ENCODE measurements around the gene GFOD1.

GFOD1 gene

DNA sequence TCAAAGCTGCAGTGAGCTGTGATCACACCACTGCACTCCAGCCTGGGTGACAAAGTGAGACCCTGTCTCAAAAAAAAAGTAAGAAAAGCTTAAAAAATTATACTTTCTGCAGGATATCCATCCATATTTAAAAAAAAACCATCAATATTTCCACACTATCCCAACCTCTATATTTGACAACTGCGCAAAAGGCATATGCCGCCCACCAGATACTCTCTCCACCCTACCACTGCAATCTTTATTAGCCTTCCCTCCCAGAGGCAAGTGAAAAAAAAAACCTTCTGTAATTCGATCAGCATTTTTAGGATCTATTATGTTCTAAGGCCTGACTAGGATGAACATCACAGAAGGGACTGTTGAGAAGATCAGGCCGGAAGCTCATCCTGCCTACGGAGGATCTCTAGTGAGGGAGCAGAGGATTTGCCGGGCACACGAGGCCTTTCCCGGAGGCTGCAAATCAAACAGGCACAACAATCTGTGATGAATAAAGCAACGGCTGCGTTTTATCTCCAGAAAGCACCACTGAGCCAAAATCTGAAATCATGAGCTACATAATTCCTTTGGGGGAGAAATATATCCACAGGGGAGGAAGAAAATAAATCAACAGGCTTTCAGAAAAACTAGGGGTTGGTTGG, 65.9 kb downstream of the GFOD1 start:
- no peak for DNase-seq

GRCh38 chr6:13420269-13420668, 67.1 kb downstream of the GFOD1 start:
- DNase-seq: no peak

- DNase-seq: no peak
These were observed 67.8 kb downstream of the GFOD1 start for GRCh38 chr6:13419422-13420195.

DNA sequence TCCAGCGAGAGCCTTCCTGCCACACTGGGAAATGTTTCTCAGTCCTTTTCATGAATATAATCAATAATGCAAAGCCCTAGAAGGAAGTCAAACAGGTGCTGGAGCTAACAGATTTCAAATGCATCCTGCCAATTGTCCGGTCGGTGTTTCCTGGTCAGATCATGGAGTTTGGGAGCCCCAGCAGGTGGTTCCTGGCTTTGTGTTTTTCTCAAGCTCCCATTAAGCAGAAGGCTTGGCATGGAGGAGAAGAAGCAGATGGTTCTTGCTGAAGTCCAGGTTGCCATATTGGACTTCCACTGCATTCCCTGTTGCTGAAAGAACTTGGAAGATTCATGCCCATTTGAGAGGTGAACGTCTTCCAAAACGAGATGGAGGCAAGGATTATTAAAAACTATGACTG, 68.6 kb downstream of the GFOD1 start:
- no peak for DNase-seq

DNA sequence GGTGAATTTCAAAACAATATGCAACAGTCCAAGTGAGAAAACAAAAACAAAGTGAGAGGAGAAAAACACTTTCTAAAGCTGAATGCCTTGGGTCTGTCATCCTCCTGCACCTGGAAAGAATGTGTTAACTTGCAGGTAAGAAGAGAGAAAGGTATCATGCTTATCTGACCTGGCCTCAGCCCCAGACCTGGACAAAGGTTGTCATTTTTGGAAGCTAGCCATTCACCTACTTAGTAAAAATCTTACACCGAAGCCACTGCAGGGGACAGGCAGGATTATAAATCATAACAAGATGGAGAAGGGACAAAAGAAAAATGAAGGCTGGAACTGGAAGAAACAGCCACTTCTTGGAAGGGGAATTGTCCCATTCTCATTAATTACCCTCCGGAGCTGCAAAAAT, 69.4 kb downstream of the GFOD1 start:
- no peak for DNase-seq

DNA sequence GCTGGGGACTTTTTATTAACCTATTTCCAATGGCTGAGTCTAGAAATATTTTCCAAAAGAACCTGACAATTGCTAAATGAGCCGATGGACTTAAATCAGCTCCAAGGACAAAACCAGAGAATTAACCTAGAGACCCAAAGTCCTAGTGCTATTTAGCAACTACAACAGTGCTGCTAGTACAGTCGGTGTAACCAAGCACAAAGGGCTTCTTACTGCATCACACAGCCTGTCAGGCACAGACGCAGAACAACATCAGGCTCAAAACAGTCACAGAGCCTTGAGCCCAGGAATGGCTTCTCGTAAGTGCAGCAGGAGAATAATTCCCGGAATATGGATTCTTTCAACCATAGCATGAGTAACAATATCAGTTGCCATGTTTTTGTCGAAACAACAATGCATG, 70.0 kb downstream of the GFOD1 start:
- DNase-seq: no peak

DNA sequence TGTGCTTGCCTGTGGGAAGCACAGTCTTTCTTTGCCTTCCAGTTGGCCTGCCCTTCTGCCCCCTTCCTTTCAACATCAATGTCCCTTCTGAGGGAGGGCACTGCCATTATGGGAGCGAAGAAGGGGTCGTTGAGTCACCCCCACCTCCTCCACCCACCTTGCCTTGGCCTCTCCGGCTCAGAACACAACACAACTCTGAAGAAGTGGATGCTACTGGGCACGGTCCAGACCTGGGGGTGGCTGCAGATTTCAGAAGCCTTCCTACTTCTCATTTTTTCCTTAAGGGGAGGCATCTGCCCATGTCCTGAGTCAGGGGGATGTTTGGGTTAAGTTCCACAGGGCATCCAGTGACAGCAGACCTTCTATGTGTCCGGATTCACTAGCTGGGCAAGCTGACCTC, 72.1 kb downstream of the GFOD1 start:
- no peak for DNase-seq

DNA sequence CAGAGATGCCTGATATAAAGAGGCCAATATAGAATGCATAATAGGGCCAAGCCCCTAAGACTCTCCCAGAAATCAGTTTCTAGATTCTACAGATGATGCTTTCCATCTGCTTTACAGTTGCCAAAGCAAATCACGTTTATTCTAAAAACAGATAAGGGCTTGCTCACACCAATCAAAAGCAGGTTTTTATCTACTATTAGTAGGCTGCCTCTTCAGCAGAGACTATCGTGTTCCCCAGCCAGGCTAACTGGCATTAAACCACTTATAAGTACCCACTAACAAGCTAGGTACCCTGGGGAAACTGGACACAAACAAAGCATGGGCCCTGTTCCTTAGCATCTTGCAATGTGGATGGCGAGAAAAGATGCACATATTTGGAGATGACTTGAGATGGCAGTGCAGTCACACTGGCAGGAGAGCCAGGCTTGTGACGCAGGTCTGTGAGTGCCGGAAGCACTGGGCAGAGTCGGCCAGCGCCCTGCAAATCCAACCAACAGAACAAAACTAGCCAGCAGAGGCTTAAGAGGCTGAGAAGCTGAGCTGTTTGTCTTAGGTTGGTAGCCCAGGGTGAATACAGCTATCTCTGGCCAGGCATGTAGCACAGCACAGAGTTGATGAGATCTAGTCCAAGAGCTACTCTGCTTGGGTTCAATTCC, 73.4 kb downstream of the GFOD1 start:
- peak; percentile 33 for DNase-seq

GRCh38 chr6:13413466-13413862, 73.9 kb downstream of the GFOD1 start:
- DNase-seq: no peak

DNA sequence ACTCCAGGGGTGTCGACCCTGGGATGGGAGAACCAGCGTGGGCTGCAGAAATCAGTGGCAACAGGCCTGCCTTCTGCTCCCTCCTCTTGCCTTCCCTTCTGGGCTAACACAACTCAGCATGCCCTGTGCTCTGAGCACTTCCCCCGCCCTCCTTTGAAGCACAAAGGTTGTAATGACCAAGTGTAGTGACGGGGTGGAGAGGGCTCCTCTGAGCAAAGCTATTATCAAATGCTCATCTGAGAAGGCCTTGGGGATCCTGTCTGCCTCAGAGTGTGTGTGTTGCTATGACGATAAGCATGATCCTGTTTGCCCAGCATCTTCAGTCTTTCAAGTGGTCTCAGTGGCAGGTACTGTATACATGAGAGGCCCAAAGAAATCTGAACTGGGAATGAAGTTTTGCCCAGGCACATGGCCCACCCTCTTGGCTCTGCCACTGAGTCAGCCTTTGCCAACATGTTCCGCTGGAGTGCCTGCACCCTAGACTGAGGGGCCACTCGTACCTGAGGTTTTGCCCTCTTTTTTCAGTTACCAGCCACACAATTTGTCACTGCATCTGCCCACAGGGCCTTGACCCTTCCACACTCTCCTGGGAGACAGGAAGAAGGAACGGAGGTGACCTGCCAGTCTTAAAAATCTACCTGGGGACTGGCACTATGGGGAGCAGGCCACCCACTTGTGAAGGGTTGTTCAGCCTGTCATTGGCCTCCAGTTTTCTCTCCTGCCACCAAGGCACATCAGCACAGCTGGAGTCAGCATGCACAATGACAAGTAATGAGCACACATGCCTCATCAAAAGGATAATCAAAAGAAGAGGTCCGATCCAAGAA, 74.5 kb downstream of the GFOD1 start:
- no peak for DNase-seq

DNA sequence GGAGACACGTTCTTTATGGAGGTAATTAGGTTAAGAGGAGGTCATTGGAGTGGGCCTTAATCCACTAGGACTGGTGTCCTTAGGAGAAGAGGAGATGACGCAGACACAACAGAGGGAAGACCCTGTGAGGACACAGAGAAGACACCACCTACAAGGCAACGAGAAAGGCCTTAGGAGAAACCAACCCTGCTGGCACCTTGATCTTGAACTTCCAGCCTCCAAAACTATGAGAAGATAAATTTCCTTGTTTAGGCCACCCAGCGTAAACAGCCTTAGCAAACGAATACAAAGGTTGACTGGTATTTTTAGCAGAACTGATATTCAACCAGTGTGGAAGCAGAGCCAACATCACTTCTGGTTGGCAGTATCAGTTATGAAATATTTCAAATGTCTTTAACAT, 75.2 kb downstream of the GFOD1 start:
- DNase-seq: no peak

DNA sequence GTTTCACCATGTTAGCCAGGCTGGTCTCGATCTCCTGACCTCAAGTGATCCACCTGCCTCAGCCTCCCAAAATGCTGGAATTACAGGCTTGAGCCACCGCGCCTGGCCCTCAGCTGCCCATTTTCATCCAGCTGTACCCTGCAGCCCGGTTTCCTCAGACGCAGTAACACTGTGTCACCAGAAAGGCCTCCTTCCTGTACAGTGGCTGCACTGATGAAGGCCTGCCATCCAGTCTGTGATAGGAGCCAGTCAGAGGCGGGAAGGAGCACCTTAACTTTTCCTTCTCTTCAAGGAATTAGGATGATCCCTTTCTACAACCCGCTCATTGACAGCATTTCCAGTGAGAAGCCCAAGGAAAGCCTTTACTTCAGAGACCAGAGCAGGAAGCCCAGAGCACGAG, 75.9 kb downstream of the GFOD1 start:
- DNase-seq: no peak

GRCh38 chr6:13409991-13410390, 77.4 kb downstream of the GFOD1 start:
- no peak for DNase-seq

DNA sequence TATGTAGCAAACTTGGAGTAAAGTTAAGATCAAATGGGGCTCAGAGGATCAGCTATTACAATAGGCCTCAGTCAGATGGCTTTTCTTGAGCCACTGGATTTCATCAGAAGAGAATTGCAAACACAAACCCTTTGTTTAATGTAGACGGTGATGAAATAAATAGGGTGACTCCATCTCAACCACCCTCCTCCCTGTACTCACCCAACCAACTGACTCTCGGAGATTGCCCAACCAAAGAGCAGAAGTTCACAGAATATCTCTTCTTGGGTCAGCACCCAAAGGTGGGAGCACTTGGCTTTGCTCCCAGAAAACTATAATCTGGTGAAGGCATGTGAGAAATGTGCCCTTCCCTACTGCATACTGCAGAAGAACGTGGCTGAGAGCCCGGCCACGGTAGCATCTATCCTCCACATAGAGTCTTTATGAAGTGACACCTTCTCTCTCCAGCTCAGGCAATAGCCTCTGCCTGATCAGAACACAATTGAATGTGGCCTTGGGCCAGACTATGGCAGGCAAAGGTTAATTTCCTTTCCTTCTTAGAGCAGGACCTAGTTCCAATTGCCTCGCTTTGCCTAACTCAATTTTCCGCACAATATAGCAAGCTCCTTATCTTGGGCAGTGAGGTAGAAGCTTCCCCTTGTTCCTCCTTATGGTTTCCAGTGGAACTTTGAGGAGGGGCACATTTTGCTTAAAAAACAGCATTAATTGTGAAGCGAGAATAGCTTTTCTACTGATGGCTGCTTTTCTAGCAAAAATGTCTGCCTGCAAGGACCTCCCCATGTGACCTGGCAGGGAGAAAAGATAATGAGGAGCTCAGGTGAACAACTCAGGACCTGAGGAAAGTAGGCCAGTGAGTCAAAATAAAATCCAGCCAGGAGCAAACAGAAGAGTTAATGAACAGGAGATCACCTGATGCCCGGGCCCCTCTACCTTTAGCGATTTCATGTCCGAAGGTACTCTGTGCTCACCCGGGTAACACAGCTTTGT, 79.4 kb downstream of the GFOD1 start:
- no peak for DNase-seq

GRCh38 chr6:13407368-13407708, 80.1 kb downstream of the GFOD1 start:
- no peak for DNase-seq

DNA sequence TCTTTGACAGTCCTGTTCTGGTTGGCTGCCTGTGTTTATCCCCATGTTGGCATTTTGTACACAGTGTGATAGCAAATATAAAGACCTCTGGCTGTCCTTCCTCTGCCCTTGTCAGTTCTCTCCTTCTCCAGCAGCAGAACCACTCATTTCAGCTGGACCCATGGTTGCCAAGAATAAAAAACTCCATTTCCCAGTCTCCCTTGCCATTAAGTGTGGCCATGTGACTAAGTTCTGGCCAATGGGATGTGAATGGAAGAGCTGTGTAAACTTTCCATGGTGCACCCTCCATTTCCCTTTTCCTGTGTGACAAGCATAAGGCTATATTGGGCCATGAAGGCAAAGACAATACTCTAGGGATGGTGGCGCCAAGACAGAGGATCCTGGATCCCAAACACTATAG, 80.6 kb downstream of the GFOD1 start:
- DNase-seq: no peak

GRCh38 chr6:13405961-13406477, 81.4 kb downstream of the GFOD1 start:
- no peak for DNase-seq

DNA sequence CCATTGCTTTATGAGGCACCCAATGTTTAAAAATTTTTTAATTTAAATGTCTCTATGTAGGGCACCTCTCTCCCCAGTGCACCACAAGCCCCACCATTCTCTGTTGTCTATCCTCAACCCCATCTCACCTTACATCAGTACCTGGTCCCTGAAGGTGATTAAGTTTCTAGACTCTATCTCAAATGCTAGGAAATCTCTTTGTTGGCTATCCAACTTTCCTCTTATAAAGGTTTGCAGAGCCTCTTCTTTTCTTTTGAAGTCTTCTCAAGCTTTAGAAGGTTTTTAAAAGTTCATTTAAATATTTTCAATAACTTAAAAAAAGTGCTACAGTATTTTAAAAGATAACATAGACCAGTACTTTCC, 82.5 kb downstream of the GFOD1 start:
- no peak for DNase-seq

- DNase-seq: no peak
These were observed 83.0 kb downstream of the GFOD1 start for GRCh38 chr6:13404228-13404891.

DNA sequence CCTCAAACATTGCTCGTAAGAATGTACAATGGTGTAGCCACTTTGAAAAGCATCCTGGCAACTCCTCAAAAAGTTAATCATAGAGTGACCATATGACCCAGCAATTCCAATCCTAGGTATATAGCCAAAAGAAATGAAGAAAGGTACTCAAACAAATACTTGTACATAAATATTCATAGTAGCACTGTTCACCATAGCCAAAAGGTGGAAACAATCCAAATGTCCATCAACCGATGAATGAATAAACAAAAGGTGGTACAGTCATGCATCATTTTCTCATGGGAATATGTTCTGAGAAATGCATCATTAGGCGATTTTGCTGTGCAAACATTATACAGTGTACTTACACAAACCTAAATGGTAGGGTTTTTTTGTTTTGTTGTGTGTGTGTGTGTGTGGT, 84.7 kb downstream of the GFOD1 start:
- no peak for DNase-seq

- DNase-seq: no peak
These were observed 86.6 kb downstream of the GFOD1 start for GRCh38 chr6:13400772-13401171.

Measured in stimulated activated CD4-positive, alpha-beta T cell treated with anti-CD3 and anti-CD28 coated beads, Interleukin-1b, Interleukin-23, amount 100 ng/mL, for 48 hours (primary cell).